Activated CD8-positive, alpha-beta memory T cell treated with anti-CD3 and anti-CD28 coated beads, Interleukin-2, amount 50 U/mL, for 1 hour (primary cell): Measurements from ENCODE around the gene SOBP.

ENCODE experiments used
- DNase-seq: peaks from one replicate; pipeline ENCODE4 v3.0.0-alpha.2; 2020; ENCODE audit errors: extremely low read depth

Gene SOBP

DNA sequence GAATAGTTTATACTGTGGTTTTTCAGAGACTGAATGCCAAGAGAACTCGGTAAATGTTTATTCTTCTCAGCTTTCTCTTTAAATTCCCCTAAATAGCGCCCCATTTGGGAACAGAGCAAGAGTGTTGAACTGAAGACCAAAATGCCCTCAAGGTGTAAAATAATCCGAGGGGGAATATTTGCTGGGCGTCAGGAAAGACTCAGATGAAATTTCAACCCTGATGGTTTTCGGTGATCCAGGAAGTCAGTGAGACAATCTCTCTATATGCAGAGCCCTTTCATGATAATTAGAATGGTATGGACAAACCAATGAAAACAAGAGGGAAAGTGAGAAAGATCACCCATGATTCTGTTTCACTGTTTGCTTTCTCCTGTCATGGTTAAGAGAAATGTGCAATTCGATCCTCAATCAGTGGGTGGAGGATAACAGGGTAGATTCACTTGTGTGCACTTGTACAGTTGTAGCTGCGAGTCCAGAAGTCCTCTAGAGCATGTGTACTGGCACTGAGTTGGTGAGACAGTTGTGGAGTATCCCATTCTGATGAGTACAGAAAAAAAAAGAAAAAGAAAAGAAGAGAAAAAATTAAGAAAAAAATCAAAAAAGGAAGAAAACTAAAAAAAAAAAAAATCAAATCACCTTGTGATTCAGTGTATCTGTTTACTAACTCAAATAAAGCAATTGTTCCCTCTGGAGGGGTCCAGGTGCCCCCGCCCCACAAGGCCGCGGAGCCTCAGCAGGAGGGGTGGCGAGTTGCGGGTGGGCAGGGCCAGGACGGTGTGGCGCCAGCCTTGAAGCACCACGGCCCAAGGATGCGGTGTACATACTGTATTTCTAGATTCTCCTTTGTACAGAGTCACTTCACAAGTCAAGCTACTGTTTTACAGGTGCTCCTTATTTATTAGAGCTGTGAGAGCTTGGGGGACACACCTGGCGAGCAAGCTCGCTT lies 169.3 kb downstream of the SOBP start:
- DNase-seq, result no peak

GRCh38 chr6:107660839-107661238 lies 170.9 kb downstream of the SOBP start:
- DNase-seq, result no peak

DNA sequence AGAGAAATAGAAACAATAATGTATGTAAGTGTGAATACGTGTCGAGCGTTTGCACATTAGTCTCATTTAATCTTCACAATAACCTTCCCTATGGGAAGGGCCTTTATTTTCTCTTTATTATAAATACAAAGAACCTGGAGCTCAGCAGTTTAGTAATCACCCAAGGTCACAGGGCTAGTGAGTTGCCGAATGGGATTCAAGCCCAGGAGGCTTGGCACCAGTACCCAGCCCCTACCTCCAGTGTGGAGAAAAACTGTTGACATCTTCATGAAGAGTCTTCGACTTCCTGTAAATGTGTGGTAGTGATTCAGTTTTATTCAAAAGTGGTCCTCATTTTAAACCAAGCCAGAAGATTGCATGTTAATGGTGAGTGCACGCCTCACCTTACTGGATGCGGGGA lies 171.4 kb downstream of the SOBP start:
- no peak for DNase-seq

GRCh38 chr6:107662333-107662732 lies 172.4 kb downstream of the SOBP start:
- DNase-seq, result no peak

DNA sequence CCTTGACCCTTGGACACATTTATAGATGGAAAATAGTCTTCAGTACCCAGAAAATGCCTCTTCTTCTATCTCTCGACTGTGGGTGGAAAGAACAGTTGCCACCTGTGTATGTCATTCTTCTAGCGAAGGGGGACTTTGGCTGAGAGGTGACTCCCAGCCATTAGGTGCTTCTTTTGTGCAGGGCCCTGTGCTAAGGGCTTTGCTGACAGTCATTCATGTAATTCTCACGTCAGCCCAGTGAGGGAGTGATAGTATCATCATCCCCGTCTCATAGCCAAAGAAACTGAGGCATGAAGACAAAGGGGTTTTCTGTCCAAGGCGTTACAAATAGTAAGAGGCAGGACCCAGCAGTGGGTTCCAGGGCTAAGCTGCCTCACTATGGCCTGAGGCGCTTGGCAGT lies 173.4 kb downstream of the SOBP start:
- no peak for DNase-seq

DNA sequence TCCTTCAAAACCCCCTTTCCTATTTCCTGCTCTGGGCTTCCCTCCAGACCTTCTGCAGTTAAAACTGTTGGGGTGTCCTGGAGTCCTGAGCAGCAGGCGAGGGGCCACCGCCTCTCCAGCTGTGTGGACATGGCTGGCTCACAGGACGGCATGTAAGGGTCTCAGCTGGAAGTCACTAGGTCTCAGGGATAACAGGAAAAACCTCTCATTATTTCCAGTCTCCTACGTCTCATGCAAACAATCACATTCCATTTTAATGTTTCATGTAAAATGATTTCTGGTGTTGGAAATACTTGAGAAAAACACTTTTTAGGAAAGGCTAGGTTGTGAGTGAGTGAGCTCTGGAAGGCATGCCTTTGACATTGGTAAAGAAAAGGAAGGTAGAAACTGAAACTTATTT lies 175.5 kb downstream of the SOBP start:
- no peak for DNase-seq

DNA sequence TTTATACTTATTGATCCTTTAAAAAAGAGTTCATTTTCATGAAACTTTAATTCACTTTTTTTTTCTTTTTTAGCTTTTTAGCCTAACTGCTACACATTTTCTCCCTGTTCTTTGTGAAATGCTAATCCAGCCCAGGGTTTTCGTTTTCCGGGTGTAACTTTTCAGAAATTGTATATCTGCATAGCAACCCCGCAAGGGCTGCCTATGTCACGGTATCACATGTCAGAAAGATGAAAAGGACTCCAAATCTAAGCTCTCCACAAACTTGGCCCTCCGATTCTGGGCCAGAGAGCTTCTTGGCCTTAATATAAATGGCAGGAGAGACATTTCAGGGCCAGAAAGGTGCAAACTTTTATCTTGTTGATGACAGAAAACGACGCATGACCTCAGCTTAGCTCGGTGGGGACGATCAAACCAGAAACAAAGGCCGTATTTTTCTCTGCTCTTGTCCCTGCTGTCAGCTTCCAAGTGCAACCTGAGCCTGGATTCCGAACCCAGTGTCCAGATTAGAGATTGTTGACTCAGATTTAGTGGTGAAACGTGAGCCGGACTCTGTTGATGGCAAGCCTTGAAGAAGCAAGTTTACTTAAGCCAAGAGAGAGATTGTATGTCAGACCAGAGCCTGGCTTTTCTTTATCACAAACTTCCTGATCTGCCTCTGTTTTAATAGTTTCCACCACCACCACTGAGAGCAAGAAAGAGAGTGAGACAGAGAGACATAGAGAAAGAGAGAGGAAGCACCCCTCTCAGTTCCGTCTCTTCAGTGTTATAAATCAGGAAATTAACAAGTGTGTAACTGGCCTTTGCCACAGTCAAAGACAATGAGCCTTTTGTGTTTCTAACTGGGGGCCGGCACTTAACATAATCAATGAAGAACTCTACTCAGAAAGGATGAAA lies 176.4 kb downstream of the SOBP start:
- no peak for DNase-seq

DNA sequence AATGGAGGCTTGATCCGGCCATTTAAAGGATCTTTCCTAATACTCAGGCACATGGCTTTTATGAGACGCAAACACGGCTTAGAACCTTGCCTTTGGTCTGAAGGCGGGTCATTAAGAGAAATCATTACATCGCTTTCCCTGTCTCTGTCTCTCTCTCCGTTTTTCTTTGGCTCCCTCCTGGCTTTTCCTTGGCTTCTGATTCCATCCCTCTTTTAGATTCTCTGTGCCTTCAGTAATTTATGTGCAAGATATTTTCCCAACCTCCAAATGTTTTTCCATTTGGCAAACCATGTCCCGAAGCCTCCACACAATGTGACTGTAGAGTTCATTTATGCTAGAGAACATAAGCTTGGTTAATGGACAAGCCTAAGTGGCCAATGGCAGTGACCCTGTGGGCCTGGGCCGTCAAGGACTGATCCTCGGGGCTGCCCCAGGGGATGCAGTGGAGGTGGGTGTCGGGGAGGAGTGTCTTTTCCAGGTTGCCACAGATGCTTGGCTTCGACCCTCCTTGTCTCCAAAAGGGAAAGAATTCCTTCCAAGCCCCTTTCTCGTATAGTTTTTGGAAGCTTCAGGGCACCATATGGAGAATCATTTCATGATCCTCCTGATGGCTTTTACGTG lies 177.2 kb downstream of the SOBP start:
- no peak for DNase-seq

- no peak for DNase-seq
These were observed 177.9 kb downstream of the SOBP start for GRCh38 chr6:107667790-107668189.

- no peak for DNase-seq
These were observed 179.0 kb downstream of the SOBP start for GRCh38 chr6:107668743-107669474.

GRCh38 chr6:107670792-107671199 lies 180.9 kb downstream of the SOBP start:
- no peak for DNase-seq

DNA sequence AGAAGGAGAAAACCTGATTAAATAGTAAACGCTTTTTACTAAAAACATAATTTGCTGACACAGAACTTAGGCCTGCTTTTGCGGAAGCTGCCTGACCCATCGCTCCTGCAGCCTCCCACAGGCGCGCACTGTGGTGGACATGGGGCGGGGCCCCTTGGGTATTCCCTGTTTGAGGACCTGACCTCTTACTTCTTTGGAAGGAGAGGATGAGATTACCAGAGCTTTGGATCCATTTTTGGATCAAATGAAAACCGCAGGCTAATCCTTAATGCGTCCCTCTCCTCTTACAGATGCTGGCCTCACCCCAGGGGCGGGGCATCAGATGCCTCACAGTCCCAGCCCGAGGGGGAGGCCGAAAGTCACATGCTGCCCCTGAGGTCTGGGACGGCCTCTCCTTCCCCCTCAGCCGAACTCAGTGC lies 183.2 kb downstream of the SOBP start:
- no peak for DNase-seq

DNA sequence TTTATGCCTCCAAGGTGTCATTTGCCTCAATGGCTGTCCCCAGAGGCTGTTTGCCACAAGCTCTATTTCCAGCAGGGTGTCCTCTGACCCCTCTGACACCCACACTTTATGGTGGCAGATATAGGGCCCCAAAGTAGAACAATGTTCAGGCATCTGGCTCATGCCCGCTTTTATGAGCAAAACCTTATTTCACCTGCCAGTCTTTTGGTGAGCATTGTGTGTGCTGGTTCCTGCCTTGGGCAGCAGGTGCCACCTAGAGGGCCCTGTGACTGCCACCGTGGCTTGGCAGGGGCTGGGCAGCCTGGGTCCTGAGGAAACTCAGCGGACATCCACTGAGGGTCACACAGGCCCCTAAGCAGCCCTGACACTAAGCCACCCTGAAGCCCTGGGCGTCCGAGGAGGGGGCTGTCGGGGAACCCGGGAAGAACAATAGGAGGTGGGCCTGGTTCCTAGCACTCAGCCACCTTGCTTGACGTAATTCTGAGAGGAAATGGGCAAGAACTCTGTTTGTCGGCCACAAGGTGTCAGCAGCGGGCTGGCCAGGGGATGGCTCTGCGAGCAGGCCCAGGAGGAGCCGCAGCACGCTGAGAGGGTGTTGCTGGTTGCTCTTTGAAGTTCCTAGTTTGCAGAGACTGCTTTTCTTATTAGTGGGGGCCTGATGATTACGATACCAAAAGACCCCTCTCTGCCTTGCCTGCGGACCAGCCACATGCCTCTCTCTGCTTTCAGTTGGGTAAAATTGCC lies 185.2 kb downstream of the SOBP start:
- peak; percentile 68 for DNase-seq

- no peak for DNase-seq
These were observed 186.1 kb downstream of the SOBP start for GRCh38 chr6:107676042-107676441.

DNA sequence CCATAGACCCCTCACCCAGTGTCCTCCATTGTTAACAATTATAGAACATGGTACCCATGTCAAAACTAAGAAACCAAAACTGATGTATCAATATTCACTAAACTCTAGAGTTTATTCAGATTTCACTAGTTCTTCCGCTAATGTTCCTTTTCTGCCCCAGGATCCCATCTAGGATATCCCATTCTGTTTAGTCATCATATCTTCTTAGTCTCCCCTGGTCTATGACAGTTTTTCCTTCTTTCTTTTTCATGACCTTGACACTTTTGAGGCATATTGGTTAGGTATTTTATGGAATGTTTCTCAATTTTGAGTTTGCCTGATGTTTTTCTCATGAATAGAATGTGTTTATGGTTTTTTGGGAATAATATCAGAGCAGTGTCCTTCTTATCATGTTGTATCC lies 187.5 kb downstream of the SOBP start:
- DNase-seq, result no peak

GRCh38 chr6:107679457-107679856 lies 189.5 kb downstream of the SOBP start:
- DNase-seq, result no peak

DNA sequence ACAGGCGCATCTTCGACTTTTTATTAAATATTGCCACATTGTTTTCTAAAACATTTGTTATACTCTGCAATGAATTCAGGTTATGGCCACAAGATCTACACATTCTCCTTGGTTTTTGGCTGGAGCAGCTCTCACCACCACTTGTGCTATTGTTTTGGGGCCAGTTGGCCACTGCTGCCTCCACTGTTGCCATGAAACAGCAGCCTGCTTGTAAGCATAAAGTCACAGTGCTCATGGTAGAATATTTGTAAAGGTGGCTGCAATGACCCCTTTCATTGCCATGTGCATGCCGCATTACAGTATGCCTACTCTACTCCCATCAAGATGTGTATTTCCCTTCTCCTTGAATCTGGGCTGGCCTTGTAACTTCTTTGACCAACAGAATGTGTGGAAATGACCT lies 192.8 kb downstream of the SOBP start:
- no peak for DNase-seq

- no peak for DNase-seq
These were observed 193.3 kb downstream of the SOBP start for GRCh38 chr6:107683183-107683582.

DNA sequence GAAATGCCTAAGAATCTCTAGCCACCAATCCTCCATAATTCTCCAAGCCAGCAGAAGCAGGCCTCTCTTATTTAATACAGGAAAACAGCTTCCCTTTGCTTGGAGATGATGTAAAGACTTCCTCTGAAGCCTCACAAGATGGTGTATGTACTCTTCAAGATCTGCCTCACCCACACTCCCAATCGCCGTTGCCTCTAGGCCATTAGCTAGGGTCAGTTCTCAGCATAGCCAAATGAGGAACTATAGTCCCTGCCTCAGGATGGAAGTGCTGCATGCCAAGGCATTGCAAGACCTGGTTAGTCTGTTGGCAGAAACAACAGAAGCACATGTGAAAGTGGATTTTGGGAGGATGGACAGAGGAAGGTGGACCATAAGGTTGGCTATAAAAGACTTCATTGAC lies 195.1 kb downstream of the SOBP start:
- no peak for DNase-seq

- DNase-seq, result no peak
These were observed 199.3 kb downstream of the SOBP start for GRCh38 chr6:107689190-107689589.
